GM12873 (cell line): ENCODE results near the gene DNAJC19.

ENCODE experiments used
- TF ChIP-seq, protein P1 (sequence below): IDR thresholded peaks from 2 replicates; pipeline ENCODE4 v1.5.1; 2012; ENCODE audit warnings: low read depth, mild to moderate bottlenecking, moderate library complexity, low read length, control low read depth; ENCODE audit not compliant: insufficient read depth; ENCODE audit errors: missing control alignments

DNAJC19 gene

DNA sequence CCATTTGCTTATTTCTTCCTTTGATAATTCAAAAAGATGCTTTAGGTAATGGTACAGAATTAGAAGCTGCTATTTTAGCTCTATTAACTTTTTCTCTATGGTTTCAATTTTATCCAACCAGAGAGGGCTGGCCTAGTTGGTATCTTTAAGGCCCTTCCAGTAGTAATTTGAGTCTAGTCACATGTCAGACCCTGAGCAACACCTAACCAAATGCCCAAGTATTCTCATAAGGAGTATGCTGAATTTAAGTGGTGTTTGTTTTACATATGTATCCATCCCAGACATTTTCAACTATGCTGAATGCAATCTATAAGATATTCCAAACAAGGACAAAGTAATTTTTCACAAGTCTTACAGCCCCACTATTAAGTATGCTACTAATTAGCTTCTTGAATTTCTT lies 9.6 kb downstream of the DNAJC19 start:
- TF ChIP-seq, protein P1, sequence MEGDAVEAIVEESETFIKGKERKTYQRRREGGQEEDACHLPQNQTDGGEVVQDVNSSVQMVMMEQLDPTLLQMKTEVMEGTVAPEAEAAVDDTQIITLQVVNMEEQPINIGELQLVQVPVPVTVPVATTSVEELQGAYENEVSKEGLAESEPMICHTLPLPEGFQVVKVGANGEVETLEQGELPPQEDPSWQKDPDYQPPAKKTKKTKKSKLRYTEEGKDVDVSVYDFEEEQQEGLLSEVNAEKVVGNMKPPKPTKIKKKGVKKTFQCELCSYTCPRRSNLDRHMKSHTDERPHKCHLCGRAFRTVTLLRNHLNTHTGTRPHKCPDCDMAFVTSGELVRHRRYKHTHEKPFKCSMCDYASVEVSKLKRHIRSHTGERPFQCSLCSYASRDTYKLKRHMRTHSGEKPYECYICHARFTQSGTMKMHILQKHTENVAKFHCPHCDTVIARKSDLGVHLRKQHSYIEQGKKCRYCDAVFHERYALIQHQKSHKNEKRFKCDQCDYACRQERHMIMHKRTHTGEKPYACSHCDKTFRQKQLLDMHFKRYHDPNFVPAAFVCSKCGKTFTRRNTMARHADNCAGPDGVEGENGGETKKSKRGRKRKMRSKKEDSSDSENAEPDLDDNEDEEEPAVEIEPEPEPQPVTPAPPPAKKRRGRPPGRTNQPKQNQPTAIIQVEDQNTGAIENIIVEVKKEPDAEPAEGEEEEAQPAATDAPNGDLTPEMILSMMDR: no peak

DNA sequence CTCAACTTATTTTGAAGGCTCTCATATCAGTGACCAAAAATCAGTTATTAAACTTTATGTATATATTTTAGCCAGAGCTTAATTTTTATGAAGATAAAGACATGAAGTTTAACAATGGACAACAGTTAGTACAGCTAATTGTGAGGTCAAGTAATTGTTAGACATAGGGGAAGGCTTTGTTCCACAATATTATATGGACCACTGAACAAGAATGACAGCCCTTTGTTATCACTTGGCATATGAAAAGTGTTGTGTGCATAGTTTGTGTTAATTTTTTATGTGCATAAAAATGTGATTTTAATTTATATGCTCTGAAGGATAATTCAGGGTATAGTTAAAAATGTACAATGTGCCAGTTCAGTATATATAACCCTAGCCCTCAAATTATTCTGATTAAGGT lies 12.0 kb downstream of the DNAJC19 start:
- TF ChIP-seq, protein P1: no peak

DNA sequence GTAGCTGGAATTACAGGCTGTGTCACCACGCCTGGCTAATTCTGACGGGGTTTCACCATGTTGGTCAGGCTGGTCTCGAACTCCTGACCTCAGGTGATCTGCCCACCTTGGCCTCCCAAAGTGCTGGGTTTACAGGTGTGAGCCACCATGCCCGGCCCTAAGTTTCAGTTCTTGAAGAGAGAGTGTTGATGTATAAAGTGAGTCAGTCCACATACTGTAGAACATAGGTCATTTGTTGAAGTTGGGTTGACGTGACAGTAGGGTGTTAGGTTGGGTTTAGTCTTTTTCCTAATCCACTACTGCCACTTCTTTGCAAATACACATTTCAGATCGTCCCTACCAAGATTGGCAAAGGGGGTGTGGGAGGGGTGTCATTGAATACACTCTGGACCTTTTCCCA lies 15.2 kb downstream of the DNAJC19 start:
- TF ChIP-seq, protein P1: no peak

DNA sequence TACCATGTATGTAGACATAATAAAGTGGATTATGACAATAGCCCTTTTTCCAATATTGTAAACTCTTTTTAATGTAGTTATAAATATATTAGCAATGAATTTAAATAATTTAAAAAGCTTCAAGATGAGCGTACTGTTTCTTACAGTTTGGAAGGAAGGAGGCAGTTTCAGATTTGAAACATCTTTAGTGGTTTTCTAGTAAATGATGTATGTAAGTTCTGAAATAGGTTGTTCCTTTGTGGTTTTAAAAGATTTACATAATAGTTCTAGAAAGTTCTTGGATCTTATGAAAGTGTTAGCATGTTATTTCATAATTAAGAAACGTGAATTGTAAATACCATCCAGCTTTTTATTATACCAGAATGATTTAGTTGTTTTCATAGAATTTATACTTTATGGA lies 16.0 kb downstream of the DNAJC19 start:
- TF ChIP-seq, protein P1: no peak

DNA sequence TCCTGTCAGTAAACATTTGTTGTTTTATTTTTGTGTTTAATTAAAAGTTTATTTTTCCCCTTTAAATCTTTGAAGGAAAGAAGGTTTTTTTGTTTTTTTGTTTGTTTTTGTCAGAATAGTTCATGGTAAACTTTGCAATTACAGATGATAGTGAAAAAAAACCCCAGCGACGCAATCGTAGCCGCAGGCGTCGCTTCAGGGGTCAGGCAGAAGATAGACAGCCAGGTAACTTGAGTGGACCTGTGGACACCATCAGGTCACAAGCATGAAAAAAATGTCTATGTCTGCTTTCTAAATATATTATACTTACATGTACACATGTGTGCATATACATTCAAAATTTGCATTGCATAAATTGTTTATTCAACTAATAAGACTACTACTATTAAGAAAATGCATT lies 18.6 kb downstream of the DNAJC19 start:
- TF ChIP-seq, protein P1: no peak

DNA sequence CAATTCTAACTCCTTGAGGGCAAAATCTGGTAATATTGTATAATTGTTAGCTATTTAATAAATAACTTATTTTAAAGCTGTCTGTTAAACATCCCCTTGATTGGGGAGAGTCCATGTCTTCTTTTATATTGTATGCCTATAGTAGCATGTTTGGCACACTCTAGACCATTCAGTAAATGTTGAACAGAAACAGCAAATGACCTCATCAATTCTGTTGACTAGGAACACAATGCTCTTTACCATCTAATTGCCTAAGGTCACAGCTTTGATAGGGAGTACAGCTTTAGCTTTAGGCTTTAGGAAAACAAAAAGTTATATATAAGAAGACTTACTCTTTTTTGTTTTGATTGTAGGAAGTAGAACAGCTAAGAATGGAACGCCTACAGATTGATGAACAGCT lies 27.0 kb downstream of the DNAJC19 start:
- TF ChIP-seq, protein P1: no peak

DNA sequence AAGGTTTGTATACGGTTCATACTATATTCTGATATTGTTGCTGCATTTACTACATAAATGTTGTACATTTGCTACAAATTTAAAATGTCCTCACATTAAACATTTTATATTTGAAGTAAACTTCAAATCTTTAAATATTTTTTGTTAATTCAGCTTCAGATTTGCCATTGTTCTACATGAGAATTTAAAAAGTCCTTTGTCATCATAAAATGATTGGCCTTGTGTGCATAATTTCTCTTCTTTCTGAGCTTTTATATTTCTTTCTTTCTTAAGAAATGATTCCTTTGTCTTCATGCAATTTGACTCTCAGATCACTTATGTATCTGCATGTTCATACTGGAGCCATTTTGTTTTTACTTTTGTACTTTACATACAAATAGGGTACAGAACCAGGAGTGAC lies 28.0 kb downstream of the DNAJC19 start:
- TF ChIP-seq, protein P1: no peak
